ENCODE results near the gene GPR137. TPM values are rescaled to one million over a fixed set of nuclear protein-coding genes. Genes with fewer than 3 reads are reported as not detected.

The GPR137 gene
- polyA plus RNA-seq, 1 donor from 2014 or later, result 34.1 TPM

DNA sequence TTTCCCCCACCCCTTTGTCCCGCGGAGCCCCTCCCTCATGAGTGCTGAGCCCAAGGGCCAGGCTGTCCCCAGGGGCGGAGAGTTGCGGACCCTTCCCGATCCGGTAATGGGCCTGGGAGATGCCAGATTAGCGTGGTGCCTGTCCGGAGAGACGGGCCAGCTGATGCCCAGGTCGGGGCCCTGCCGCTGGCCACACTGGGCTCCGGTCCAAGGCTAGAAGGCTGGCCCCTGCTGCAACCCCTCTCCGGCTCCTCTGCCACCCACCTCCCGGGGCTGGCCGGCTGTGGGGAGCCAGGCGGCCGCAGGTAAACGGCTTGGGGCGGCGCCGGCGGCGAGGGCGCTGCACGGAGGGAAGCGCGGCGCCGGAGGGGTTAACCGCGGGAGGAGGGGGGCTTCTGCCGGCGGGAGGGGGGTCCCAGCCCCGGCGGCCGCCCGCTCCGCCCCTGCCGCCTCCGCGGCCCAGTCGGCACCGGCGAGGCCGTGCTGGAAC is 5.7 kb downstream of the GPR137 start, which contains the start of gene KCNK4:
KCNK4 (plus strand) TSS at position 41 of the 490 bp plus-strand sequence. CDS start 1,717 bp downstream, outside the sequence.
- H3K9me3 ChIP-seq (ENCODE audit: low read length), result no peaks in the 10 kb centered on the region
- no peaks in the 10 kb centered on the region for H3K9me2 ChIP-seq (ENCODE audit: insufficient read depth, low read length)
- H3K4me2 ChIP-seq (ENCODE audit: low read length), result peak within 1 kb of the TSS; percentile 39
- peak within 1 kb of the TSS; percentile 68 for H3K9ac ChIP-seq (ENCODE audit: low read length)
- no peaks in the 10 kb centered on the region for H3K79me2 ChIP-seq (replicated peaks; ENCODE audit: insufficient read depth, low read length)
- H4K20me1 ChIP-seq (ENCODE audit: insufficient read depth), result no peaks in the 10 kb centered on the region
- H3K27me3 ChIP-seq (ENCODE audit: insufficient read depth, low read depth, low read length), result peaks cover 65% of the 10 kb centered on the region
- no peaks in the 10 kb centered on the region for H3F3A ChIP-seq (ENCODE audit: insufficient read depth, low read length, poor library complexity, severe bottlenecking)
- TF ChIP-seq, protein P1, sequence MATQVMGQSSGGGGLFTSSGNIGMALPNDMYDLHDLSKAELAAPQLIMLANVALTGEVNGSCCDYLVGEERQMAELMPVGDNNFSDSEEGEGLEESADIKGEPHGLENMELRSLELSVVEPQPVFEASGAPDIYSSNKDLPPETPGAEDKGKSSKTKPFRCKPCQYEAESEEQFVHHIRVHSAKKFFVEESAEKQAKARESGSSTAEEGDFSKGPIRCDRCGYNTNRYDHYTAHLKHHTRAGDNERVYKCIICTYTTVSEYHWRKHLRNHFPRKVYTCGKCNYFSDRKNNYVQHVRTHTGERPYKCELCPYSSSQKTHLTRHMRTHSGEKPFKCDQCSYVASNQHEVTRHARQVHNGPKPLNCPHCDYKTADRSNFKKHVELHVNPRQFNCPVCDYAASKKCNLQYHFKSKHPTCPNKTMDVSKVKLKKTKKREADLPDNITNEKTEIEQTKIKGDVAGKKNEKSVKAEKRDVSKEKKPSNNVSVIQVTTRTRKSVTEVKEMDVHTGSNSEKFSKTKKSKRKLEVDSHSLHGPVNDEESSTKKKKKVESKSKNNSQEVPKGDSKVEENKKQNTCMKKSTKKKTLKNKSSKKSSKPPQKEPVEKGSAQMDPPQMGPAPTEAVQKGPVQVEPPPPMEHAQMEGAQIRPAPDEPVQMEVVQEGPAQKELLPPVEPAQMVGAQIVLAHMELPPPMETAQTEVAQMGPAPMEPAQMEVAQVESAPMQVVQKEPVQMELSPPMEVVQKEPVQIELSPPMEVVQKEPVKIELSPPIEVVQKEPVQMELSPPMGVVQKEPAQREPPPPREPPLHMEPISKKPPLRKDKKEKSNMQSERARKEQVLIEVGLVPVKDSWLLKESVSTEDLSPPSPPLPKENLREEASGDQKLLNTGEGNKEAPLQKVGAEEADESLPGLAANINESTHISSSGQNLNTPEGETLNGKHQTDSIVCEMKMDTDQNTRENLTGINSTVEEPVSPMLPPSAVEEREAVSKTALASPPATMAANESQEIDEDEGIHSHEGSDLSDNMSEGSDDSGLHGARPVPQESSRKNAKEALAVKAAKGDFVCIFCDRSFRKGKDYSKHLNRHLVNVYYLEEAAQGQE (IDR thresholded peaks at IDR 0.05; ENCODE audit: borderline replicate concordance), result no peak
- TF ChIP-seq MXI1 (conservative IDR thresholded peaks at IDR 0.05; ENCODE audit: poor library complexity, severe bottlenecking), result no peak
- TF ChIP-seq TAF1 (IDR thresholded peaks at IDR 0.05; ENCODE audit: low read depth), result no peak
- no peak for TF ChIP-seq EZH2 (IDR thresholded peaks at IDR 0.05; ENCODE audit: borderline replicate concordance, insufficient read depth, low read length, poor library complexity, severe bottlenecking)
- TF ChIP-seq RAD21 (conservative IDR thresholded peaks at IDR 0.05), result no peak
- TF ChIP-seq, protein P2, sequence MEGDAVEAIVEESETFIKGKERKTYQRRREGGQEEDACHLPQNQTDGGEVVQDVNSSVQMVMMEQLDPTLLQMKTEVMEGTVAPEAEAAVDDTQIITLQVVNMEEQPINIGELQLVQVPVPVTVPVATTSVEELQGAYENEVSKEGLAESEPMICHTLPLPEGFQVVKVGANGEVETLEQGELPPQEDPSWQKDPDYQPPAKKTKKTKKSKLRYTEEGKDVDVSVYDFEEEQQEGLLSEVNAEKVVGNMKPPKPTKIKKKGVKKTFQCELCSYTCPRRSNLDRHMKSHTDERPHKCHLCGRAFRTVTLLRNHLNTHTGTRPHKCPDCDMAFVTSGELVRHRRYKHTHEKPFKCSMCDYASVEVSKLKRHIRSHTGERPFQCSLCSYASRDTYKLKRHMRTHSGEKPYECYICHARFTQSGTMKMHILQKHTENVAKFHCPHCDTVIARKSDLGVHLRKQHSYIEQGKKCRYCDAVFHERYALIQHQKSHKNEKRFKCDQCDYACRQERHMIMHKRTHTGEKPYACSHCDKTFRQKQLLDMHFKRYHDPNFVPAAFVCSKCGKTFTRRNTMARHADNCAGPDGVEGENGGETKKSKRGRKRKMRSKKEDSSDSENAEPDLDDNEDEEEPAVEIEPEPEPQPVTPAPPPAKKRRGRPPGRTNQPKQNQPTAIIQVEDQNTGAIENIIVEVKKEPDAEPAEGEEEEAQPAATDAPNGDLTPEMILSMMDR (IDR thresholded peaks at IDR 0.05; ENCODE audit: poor library complexity, severe bottlenecking), result no peak
- no peak for TF ChIP-seq SMC3 (conservative IDR thresholded peaks at IDR 0.05; ENCODE audit: poor library complexity)
- no peak for TF ChIP-seq POLR2AphosphoS5 (IDR thresholded peaks at IDR 0.05)
- TF ChIP-seq EP300 (conservative IDR thresholded peaks at IDR 0.05; ENCODE audit: poor library complexity, severe bottlenecking), result no peak
- H2AFZ ChIP-seq (ENCODE audit: low read depth, low read length), result no peak within 1 kb of the TSS
- no peak within 1 kb of the TSS for H3K27ac ChIP-seq (ENCODE audit: low read length)
- peak within 1 kb of the TSS; percentile 69 for H3K4me3 ChIP-seq (ENCODE audit: low read length)
- no peaks in the 10 kb centered on the region for H3K36me3 ChIP-seq (ENCODE audit: insufficient read depth, low read length)

DNA sequence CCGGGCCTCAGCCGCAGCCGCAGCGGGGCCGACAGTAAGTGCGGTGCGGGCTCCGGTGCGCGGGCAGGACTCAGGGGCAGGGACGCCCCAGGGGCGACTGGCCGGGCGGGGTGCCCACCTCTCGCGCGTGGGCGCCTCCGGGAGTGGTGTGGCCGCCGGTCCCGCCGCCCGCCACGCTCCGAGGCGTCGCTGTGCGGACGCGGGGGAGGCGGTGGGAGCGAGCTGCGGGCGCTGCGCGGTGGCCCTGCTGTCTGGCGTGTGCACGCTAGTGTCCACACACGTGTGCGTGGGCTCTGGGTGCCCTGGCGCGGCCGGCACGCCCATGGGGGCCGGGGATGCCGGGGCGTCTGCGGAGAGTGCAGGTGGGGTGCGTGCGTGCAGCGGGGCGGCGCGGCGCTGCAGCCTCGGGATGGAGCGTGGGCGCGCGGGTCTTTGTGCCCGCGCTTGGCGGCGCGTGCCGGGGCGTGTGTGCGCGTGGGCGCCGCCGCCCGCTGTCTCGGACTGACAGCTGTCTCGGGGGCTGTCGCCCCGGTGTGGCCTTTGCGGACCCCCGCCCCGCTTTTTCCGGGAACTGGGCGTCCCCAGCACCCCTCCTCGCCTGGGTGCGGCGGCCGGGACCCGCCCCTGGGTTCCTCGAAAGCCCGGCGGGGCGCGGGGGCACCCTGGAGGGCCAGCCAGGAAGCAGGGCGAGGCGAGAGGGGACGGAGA is 6.3 kb downstream of the GPR137 start:
- H2AFZ ChIP-seq (ENCODE audit: low read depth, low read length), result no peak overlapping the region
- H3K9ac ChIP-seq (ENCODE audit: low read length), result peak overlapping the region; percentile 68
- peaks cover 71% of the 10 kb centered on the region for H3K27me3 ChIP-seq (ENCODE audit: insufficient read depth, low read depth, low read length)
- no peaks in the 10 kb centered on the region for H3K79me2 ChIP-seq (replicated peaks; ENCODE audit: insufficient read depth, low read length)
- H3K27ac ChIP-seq (ENCODE audit: low read length), result no peak overlapping the region
- no peaks in the 10 kb centered on the region for H3F3A ChIP-seq (ENCODE audit: insufficient read depth, low read length, poor library complexity, severe bottlenecking)
- no peaks in the 10 kb centered on the region for H3K9me3 ChIP-seq (ENCODE audit: low read length)
- H3K36me3 ChIP-seq (ENCODE audit: insufficient read depth, low read length), result no peaks in the 10 kb centered on the region
- no peak overlapping the region for H3K4me2 ChIP-seq (ENCODE audit: low read length)
- TF ChIP-seq, protein P1 (IDR thresholded peaks at IDR 0.05; ENCODE audit: borderline replicate concordance), result peak; percentile 28
- TF ChIP-seq TAF1 (IDR thresholded peaks at IDR 0.05; ENCODE audit: low read depth) (no peak), MXI1 (conservative IDR thresholded peaks at IDR 0.05; ENCODE audit: poor library complexity, severe bottlenecking) (peak; percentile 91), SMC3 (conservative IDR thresholded peaks at IDR 0.05; ENCODE audit: poor library complexity) (peak; percentile 31), POLR2AphosphoS5 (IDR thresholded peaks at IDR 0.05) (peak; percentile 59)
- H4K20me1 ChIP-seq (ENCODE audit: insufficient read depth), result no peaks in the 10 kb centered on the region
- no peaks in the 10 kb centered on the region for H3K9me2 ChIP-seq (ENCODE audit: insufficient read depth, low read length)
- H3K4me3 ChIP-seq (ENCODE audit: low read length), result peak overlapping the region; percentile 69

All from neural cell (in vitro differentiated cells).